Femur (tissue), 1 donor: ENCODE measurements around the gene SNX27.
"Not testable (repeated sequence)": the region's sequence is repeated elsewhere in the genome, so short reads cannot be mapped to it uniquely, and the experiment has no call there.

ENCODE experiments used
- DNase-seq: peaks from one replicate; pipeline ENCODE4 v3.0.0-alpha.2; 2017

SNX27 gene

DNA sequence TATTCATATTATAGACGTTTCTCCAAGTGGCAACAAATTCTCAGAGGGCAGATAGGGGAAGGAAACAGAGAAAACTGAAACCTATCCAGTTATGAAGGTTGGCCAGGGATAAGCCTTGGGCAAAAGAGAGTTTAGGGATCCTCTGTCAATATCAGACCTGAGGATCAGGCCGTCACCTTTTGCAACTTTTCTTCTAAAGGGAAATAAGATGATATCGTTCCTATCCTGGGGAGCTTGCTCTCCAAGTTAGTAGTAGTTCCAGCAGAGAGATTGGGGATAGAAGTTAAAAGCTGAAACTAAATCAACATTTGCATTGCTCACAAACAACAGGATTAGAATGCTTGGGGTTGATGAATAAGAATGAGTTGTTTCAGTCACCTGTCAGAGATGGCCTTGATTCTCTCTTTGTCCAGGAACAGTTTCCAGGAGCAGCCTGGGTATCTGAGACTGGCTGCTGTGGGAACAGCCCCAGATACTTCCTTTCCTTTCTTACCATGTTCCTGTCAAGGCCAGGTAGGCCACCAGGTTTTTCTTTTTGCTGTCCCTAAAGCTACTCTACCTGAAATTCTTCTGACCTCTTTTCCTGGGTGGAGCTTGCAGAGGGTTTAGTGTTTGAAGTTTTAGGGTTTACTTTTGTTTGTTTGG is 112.0 kb downstream of the SNX27 start:
- DNase-seq = no peak

DNA sequence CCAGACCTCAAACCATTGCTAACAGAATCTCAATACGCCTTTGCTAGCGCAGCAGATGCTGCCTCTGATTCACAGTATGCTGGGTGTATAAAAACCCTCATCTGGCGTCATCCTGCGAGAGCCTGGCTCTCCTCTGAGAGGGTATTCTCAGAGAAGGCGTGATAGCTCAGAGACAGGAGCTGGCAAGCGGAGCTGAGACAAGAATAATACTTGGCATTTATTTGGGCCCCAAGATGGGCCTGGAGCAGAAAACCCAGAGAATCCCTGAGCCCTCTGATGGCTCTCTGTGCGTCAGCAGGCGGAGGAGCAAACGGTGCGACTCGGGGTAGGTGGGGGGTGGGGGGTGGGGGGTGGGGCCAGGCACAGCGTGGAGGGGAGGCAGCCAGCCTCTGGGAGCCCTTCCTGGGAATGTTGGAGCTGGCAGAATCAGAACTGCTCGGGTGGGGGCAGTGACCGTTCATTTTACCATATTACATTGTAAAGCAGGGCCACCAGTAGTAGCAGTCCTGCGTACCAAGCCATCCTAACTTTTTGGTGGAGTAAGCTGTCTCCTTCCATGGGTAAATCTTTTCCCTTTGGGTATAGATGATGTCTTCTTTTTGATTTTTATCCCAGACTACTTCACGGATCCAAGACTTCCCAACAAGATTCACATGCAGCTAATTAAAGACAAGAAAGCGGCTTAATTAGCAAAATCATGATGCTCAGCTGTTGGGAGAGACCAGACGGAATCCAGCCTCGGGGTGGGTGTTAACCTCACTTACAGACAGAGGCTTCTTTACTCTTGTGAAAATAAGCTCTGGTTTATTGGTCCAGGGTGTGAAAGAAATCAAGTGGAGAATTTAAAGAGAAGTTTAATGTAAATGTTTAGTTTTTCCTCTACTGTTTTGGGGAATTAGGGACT is 116.6 kb downstream of the SNX27 start:
- DNase-seq = peak; percentile 63

DNA sequence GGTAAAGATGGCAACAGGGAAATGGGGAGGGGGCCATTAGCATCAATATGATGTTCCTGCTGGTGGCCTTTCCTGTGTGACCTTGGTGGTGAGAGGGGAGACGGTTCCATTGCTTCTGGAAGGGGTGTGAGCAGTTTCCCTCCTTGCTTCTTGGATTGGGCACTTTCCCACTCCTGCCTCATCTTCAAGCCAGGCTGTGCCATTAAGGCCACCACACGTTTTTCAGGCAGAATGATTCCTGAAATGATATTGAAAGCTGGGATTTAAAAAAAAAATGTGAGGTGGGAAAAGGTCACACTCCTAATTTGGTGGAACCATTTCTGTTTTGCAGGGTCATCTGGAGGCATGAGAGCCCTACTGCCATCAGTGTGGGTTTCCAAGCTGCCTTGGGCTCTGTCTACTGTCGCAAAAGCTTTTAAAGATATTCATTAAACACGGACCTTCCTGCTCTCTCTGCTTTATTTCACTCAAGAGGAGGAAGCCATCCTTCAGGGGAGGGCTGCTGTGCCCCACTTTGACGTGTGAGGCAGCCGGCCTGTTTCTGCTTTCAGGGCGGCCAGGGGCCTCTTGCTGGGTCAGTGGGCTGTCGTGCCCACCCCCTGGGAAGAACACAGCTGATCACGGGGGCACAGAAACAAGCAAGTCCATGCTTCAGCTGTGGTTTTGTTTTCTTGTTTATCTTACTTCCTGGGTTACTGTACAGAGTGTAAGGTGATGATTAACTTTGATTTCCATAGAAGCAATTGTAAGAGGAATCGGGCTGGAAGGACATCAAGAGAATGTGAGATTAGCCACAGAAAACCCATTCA is 117.5 kb downstream of the SNX27 start:
- DNase-seq = no peak

DNA sequence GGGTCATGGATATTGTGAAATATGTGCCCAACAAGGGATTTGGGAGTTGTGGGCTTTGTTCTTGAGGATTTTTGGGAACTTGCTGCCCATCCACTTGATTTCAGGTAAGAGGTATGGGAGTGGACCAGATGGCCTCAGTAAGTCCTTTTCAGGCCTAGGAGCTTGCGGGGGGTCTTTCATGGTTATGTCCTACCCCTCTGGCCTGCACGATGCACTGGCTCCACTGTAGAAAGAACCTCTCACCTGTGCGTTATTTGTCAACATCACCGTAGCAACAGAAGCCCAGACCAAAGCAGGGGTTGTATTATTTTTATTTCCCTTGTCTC is 118.1 kb downstream of the SNX27 start:
- DNase-seq = no peak

- no peak for DNase-seq
Observed at GRCh38 chr1:151733126-151733525, 121.3 kb downstream of the SNX27 start.

GRCh38 chr1:151733995-151734394 is 122.1 kb downstream of the SNX27 start:
- DNase-seq = not testable (repeated sequence)

GRCh38 chr1:151737026-151737425 is 125.2 kb downstream of the SNX27 start:
- DNase-seq = no peak

- DNase-seq = no peak
Observed at GRCh38 chr1:151737479-151737878, 125.6 kb downstream of the SNX27 start.

- DNase-seq = no peak
Observed at GRCh38 chr1:151739590-151740355, 127.9 kb downstream of the SNX27 start.

GRCh38 chr1:151741516-151741915 is 129.7 kb downstream of the SNX27 start:
- no peak for DNase-seq
